ENCODE results near the gene NUDT17. TPM values are rescaled to one million over a fixed set of nuclear protein-coding genes. Genes with fewer than 3 reads are reported as not detected.

Gene NUDT17
- total and polyA plus RNA-seq, 2 of the 8 experiments (the other 6 are each of a cell fraction or from before 2014, with no cell fraction given), result 2.7 to 4.1 TPM

DNA sequence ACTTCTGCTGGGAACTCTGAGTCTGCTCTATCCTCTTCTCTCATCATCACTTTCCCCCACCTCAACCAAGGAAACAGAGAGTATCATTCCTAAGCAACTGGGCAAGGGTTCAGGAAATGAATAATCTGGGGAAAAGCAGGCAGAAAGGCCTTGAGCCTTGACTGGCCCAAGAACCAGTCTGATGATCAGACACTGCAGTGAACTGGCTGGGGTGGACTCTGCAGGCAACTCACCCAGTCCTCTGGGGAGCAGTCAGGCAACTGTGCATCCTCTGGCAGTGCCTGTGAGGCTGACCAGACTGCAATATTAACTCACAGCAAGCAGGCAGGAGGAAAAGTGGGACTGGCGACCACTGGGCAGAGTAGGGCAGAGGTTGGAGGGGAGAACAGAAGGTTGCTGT, 39.2 kb downstream of the NUDT17 start (continued):
- TF ChIP-seq RXRA (IDR thresholded peaks at IDR 0.05; ENCODE audit: insufficient read depth, low read depth, low read length) (no peak), POLR2AphosphoS5 (IDR thresholded peaks at IDR 0.05; ENCODE audit: low read depth, low read length) (no peak), MAX (IDR thresholded peaks at IDR 0.05) (no peak), FOSL1 (IDR thresholded peaks at IDR 0.05; ENCODE audit: insufficient read depth, low read depth, low read length) (no peak), JUN (IDR thresholded peaks at IDR 0.05; ENCODE audit: low read depth, low read length) (no peak), KDM5A (IDR thresholded peaks at IDR 0.05; ENCODE audit: low read length) (no peak), BCL11A (IDR thresholded peaks at IDR 0.05; ENCODE audit: low read depth in 2 of 2, low read length in 2 of 2) (no peak), YY1 (IDR thresholded peaks at IDR 0.05; ENCODE audit: low read depth, low read length) (no peak)
